Glomerular visceral epithelial cell (primary cell): Measurements from ENCODE around the gene HLA-G.
"Not testable (repeated sequence)": the region's sequence is repeated elsewhere in the genome, so short reads cannot be mapped to it uniquely, and the experiment has no call there.

Experiments used
- DNase-seq: peaks from one replicate; pipeline ENCODE4 v3.0.0-alpha.2; 2016; ENCODE audit errors: extremely low spot score

HLA-G gene

GRCh38 chr6:29827579-29828470 is at the start of gene HLA-G:
Gene HLA-G, plus strand, starts transcription at chr6:29827825. Its CDS starts 20 bp downstream, at chr6:29827845.
- DNase-seq = no peak

DNA sequence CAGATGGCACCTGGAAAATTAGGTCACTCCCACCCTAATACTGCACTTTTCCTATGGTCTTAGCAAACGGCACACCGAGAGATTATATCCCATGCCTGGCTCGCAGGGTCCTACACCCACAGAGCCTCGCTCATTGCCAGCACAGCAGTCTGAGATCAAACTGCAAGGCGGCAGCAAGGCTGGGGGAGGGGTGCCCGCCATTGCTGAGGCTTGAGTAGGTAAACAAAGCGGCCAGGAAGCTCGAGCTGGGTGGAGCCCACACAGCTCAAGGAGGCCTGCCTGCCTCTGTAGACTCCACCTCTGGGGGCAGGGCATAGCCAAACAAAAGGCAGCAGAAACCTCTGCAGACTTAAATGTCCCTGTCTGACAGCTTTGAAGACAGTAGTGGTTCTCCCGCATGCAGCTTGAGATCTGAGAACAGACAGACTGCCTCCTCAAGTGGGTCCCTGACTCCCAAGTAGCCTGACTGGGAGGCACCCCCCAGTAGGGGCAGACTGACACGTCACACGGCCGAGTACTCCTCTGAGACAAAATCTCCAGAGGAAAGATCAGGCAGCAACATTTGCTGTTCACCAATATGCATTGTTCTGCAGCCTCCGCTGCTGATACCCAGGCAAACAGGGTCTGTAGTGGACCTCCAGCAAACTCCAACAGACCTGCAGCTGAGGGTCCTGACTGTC is 47.5 kb upstream of the HLA-G start:
- not testable (repeated sequence) for DNase-seq

GRCh38 chr6:29789176-29789575 is 38.4 kb upstream of the HLA-G start:
- no peak for DNase-seq

- peak; percentile 30 for DNase-seq
Observed at GRCh38 chr6:29790626-29791025, 37.0 kb upstream of the HLA-G start.

DNA sequence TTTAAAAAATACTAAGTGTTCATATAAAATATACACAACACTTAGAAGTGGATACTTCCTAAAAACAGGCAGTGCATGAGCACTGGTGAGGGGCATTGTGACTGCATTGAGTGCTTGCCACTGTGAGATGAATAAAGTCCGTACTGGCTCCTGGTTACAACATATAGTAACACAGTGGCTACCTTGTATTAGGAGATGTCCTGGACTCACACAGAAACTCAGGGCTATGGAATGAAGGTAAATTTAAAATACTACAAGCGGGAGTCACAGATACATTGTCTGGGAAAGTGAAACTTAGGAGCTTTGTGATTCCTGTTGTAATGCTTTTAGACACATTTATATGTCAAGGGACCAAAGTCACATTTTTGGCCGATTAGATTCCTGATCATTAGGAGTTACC is 36.5 kb upstream of the HLA-G start:
- DNase-seq = no peak

- no peak for DNase-seq
Observed at GRCh38 chr6:29791786-29792122, 35.9 kb upstream of the HLA-G start.

DNA sequence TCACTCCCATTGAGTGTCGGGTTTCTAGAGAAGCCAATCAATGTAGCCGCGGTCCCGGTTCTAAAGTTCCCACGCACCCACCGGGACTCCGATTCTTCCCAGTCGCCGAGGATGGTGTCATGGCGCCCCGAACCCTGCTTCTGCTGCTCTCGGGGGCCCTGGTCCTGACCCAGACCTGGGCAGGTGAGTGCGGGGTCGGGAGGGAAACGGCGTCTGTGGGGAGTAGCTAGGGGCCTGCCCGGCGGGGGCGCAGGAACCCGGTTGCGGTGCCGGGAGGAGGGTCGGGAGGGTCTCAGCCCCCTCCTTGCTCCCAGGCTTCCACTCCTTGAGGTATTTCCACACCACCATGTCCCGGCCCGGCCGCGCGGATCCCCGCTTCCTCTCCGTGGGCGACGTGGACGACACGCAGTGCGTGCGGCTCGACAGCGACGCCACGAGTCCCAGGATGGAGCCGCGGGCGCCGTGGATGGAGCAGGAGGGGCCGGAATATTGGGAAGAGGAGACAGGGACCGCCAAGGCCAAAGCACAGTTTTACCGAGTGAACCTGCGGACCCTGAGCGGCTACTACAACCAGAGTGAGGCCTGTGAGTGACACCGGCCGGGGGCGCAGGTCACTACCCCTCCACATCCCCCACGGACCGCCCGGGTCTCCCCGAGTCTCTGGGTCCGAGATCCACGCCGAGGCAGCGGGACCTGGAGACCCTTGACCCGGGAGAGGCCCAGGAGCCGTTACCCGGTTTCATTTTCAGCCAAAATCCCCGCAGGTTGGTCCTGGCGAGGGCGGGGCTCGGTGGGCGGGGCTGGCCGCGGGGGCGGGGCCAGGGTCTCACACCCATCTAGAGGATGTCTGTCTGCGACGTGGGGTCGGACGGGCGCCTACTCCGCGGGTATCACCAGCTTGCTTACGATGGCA is 35.2 kb upstream of the HLA-G start:
- DNase-seq = peak; percentile 22

DNA sequence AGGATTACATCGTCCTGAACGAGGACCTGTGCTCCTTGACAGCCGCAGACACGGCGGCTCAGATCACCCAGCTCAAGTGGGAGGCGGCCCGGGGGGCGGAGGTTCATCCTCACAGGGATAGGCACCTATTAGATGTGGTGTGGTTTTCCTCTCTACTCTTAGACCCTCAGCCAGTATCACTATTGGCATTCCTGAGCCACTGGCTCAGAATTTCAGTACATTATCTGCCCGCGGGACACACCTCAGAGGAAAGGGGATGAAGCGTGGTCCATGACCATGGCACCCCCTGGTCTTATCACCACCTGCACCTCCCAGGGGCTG is 34.6 kb upstream of the HLA-G start:
- no peak for DNase-seq

- DNase-seq = no peak
Observed at GRCh38 chr6:29793796-29794195, 33.8 kb upstream of the HLA-G start.

- no peak for DNase-seq
Observed at GRCh38 chr6:29796026-29796425, 31.6 kb upstream of the HLA-G start.

DNA sequence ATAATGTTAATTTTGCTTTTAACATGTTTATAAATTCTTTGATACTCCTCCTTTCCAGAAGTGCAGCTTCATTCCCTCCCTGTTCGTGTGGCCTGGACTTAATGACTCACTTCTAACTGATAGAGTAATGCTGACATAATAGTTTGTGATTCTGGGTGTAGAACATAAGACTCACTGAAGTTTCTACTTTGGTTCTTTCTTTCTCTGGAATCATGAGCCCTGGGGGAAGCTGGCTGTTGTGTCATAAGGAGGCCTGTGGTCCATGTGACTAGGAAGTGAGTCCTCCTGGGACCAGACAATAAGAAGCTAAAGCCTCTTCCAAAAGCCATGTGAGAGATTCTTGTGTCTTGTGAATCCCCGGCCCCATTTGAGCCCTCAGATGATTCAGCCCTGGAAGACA is 30.5 kb upstream of the HLA-G start:
- peak; percentile 13 for DNase-seq

GRCh38 chr6:29797966-29798365 is 29.7 kb upstream of the HLA-G start:
- no peak for DNase-seq

DNA sequence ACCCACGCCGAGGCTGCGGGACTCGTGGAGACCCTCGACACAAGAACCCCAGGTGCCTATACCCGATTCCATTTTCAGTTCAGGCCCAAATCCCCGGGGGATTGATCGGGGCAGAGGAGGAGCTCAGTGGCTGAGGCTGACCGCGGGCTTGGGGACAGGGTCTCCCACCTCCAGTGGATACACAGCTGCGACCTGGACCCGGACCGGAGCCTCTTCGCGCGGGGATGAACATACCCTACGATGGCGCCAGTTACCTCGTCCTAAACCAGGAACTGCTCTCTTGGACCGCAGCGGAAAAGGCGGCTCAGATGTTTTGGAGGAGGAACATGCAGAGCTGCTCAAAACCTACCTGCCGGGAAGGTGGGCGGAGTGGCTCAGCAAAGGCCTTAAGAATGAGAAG is 27.4 kb upstream of the HLA-G start:
- DNase-seq = no peak

DNA sequence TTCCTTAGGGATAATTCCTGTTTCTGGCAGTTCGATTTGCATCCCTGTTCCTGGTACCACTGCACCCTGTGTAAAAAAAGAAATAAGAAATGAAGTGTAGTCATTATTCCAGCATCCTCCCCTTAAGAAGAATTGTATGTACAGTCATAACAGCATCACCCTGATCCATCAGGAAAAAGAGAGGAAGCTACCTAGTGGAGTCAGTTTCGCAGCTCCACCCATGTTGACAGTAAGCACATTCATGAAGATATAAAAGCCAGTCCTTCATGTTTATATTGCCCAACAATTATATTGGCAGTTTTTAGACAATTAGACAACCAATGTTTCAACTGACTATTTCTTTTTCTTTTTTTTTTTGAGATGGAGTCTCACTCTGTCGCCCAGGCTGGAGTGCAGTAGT is 21.2 kb upstream of the HLA-G start:
- no peak for DNase-seq

DNA sequence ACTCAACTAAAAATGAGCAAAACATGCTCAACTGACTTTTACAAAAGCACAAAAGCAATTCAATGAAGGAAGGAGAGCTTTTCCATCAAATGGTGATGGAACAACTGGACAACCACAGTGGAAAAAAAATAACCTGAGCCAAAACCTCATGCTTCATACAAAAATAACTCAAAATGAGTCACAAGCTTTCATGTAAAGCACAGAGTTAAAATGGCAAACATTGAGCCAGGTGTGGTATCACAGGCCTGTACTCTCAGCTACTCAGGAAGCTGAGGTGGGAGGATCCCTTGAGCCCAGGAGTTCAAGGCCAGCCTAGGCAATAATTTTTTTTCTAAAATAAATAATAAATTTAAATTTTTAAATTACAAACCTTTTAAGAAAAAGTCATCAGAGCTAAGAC is 18.4 kb upstream of the HLA-G start:
- DNase-seq = no peak

- DNase-seq = no peak
Observed at GRCh38 chr6:29810371-29810770, 17.3 kb upstream of the HLA-G start.

GRCh38 chr6:29811377-29811776 is 16.2 kb upstream of the HLA-G start:
- DNase-seq = no peak

GRCh38 chr6:29813066-29813465 is 14.6 kb upstream of the HLA-G start:
- no peak for DNase-seq

GRCh38 chr6:29813809-29814208 is 13.8 kb upstream of the HLA-G start:
- peak; percentile 63 for DNase-seq

GRCh38 chr6:29814379-29815117 is 13.1 kb upstream of the HLA-G start:
- no peak for DNase-seq

DNA sequence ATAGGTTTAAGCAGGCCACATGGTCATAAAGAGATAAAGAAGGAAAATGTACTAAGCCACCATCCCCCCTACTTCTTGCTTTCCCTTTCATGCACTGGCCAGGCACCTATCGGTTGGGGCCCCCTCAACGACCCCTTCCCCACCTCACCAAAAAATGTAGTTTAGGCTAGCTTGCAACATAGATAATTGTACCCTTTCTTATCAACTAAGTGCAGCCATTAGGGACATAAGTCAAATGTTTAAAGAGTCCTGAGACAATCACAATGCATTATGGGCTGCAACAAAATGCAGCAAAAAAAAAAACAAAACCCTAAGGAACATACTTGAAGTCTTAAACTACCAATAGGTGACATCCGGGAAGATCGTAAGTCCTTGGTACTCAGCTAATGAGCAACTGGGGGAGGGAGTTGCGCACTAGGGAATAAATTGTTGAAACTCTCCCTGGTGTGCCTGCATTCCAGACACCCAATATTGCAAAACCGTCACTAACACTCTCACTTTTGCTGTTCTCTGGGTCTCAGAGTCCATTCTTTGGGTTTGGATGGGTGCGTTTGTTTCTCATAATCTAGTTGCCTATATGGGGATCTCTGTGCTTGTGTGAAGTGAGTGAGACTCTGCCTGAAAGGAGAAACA is 12.4 kb upstream of the HLA-G start:
- DNase-seq = no peak
